GM12801 (cell line): ENCODE results near the gene SNAP25.

Experiments
- CTCF ChIP-seq: IDR thresholded peaks from one replicate; pipeline ENCODE4 v1.5.1; 2011; ENCODE audit warnings: control low read depth; ENCODE audit not compliant: insufficient read length; ENCODE audit errors: extremely low read depth

Gene SNAP25

DNA sequence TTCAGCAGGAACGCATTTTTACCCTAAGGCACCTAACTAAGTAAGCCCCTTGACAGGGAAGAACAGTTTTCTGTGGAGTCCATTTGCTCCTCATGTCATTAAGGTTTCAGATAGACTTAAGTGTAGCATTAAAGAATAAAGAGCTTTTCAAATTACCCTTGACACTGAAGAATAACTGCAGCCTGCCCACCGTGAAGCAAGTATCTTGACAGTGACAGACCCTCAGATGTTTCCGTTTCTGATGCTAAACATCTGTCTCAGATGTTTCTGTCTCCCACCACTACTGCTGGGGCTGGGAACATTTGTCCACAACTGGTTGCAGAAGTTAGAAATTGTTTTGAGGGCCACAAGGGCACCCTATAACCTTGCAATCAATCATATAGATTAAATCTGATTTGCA is 50.0 kb downstream of the SNAP25 start:
- no peak for TF ChIP-seq CTCF

- no peak for TF ChIP-seq CTCF
Observed at GRCh38 chr20:10270630-10271029, 52.0 kb downstream of the SNAP25 start.

DNA sequence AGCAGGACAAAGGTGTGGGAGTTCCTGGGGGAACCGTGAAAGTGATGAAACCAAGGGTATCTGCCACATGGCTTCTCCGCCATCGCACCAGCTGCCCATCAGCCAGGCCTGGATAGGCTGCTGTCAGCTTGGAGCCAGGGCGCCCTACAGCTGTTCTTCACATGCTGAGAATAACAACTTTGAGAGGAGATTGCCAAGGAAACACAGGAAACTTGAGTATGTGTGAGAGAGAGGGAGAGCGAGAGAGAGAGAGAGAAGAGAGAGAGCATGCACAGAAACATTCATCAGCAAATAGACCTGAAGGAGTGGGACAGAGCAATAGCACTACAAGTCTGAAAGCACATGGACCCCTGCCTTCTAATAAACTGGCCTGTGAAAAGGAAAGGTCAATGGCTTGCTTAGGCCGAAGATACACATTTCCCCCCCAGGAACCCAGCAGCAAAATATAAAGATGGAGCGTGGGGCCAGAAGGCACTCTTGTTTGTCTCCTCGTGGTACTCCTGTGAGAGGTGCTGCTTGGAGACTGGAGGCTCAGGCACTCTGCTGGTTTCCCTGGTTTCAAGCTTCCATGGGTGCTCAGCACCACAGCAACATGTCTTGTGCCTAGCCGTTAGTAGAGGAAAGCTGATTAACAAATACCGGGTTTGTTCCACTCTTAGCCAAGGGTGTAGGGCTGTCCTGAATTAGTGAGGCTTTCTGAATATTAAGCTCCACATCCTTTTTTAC is 53.0 kb downstream of the SNAP25 start:
- TF ChIP-seq CTCF: no peak

DNA sequence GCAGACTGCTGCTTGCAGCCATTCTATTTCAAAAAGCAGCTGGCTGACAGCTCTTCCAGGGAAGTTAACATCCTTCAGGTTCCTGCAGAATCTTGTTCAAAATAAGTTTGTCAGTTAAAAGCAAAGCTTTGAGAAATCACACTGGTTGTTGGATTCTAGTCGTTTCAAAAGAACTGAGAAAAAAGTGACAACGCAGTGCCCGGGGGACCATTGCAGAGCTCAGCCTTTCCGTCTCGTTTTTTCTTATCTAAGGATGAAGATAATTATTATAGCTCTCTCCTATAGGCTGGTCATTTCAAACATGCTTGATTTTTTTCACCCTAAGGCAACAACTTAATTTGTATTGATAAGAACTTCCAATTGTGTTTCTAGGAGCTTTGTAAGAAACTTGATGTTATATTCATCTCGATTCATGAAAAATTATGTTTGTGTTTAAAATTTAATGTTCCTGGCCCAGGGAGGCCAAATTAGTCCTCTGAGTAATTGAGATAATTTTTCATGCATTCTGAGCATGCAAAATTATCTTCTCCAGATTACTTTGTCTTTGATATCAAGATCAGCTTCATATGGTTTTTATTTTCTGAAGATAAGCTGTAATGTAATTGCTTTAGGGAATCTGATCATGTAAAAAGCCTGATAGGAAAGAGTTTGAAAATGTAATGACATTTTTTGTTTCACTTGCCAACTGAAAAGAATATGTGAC is 58.4 kb downstream of the SNAP25 start:
- no peak for TF ChIP-seq CTCF

DNA sequence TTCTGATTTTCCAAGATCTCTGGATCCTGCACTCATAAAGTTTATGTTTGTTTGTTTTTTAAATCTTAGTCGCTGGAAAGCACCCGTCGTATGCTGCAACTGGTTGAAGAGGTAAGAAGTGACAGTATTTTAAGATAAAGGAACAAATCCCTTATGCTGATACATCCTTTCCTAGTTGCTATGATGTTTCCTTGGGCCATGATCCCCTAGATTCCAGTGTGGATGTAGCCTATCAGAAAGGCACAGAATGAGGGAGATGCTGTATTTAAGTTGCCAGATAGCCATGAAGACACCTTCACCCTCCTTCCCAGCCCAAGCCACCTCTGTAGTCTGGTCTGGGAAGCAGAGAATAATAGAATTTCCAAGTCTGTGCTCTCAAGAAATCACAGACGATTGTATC is 59.0 kb downstream of the SNAP25 start:
- TF ChIP-seq CTCF: no peak

- no peak for TF ChIP-seq CTCF
Observed at GRCh38 chr20:10278412-10278811, 59.8 kb downstream of the SNAP25 start.

DNA sequence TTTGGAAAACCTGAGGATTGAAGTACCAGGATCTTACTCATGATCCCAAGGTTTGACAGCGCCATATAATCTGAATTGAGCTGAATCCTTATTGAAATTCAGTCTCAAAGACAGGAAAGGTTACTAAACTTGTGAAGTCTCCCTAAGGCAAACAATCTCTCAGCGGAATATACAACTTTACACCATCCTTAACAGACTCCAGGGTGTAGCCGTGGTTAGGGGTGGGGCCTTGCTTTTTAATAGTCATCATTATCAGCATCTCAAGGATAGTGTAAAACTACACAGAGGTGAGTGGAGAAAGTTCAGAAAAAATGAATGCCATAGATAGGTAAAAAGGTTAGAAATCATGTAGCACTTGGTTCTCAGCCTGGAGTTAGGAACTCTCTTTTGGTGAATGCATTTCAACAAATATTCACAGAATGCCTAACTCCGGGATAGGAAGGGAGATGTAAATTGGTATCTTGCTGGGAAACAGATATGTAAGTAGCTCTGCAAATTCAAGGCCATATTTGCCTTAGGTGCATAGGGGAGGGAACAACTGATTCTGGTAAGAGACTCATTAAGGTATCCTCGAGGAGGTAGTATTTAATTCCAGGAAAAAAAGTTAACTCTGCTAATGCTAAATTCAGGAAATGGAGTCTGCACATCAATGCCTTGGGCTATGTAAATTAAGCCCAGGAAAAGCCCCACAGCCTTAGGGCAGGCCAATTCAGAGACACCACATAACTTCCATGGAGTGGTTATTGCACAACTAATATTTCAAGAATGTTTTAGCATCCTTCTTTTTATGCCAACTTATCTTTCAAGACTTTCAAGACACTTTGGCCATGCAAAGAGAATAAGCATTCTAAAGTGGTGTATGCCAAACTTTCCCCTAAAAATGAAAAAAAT is 61.6 kb downstream of the SNAP25 start:
- no peak for TF ChIP-seq CTCF
